Right lobe of liver (tissue), 6 donors: ENCODE data around the gene MFSD6. TPM values are rescaled to one million over a fixed set of nuclear protein-coding genes. Genes with fewer than 3 reads are reported as not detected.
"Not testable (repeated sequence)": the region's sequence is repeated elsewhere in the genome, so short reads cannot be mapped to it uniquely, and the experiment has no call there.

Experiments
- ATAC-seq, 4 donors: fragments of 200-7000 bp; cut with Tn5 transposase; one replicate each; pipeline ENCODE4 v1.9.1; 2020; ENCODE audit warnings: mild to moderate bottlenecking in 4 of 4, moderate library complexity in 4 of 4
- DNase-seq, 3 donors: peaks; one replicate each; pipeline ENCODE4 v3.0.0-alpha.2; 2020
- H3K27ac ChIP-seq, 3 donors: fragments of 200-600 bp; one replicate each; pipeline ENCODE4 v1.8.0; 2022
- H3K27me3 ChIP-seq, 2 donors: fragments of 200-600 bp; one replicate each; pipeline ENCODE4 v1.8.0; 2022
- H3K36me3 ChIP-seq, 4 donors: fragments of 200-600 bp; sonication (generic) in 1 of 4; one replicate each; pipeline versions ENCODE4 v1.5.1 to v1.8.0; 2017 to 2022; ENCODE audit warnings: control low read depth in 1 of 4
- H3K4me1 ChIP-seq, 4 donors: fragments of 200-600 bp; sonication (generic) in 1 of 4; one replicate each; pipeline versions ENCODE4 v1.5.1 to v1.8.0; 2017 to 2022; ENCODE audit warnings: control low read depth in 1 of 4
- H3K4me3 ChIP-seq, 3 donors: fragments of 200-600 bp; one replicate each; pipeline ENCODE4 v1.8.0; 2022
- H3K9me3 ChIP-seq, 4 donors: fragments of 200-600 bp; sonication (generic) in 1 of 4; one replicate each; pipeline versions ENCODE4 v1.5.1 to v1.8.0; 2017 to 2022; ENCODE audit warnings: control low read depth in 1 of 4
- CTCF ChIP-seq, 4 donors: fragments of 200-600 bp in 3 of 4; fragments of 450-650 bp in 1 of 4; IDR thresholded peaks; one replicate each; pipeline versions ENCODE4 v1.5.1 to v1.8.0; 2016 to 2022; ENCODE audit warnings: antibody characterized with exemption in 4 of 4, mild to moderate bottlenecking in 2 of 4
- POLR2A ChIP-seq: fragments of 450-650 bp; IDR thresholded peaks from one replicate; pipeline ENCODE4 v1.6.1; 2017; ENCODE audit warnings: antibody characterized with exemption, mild to moderate bottlenecking
- WGBS: methylation state at CpG from one replicate; pipeline ENCODE4 v1.1.6; 2018; ENCODE audit warnings: low coverage, low lambda C conversion rate; ENCODE audit not compliant: insufficient coverage; ENCODE audit errors: missing lambda C conversion rate; 5-methylcytosine and 5-hydroxymethylcytosine counted together
- intact Hi-C, 2 donors: fragments of 100-400 bp; cut with DNase I; formaldehyde crosslinking; loops; one replicate each; pipeline versions ENCODE4 v1.11.2 to v1.14.1; 2022
- total RNA-seq, 6 experiments: library from RNA; depleted of rRNA in 2 of 6; stranded (reverse); fragments of >200 nt in 2 of 6; fragmentation: NEBNext Ultra II Directional in 3 of 6; extraction: Animal tissue kit (Norgen Biotek cat#: 25700) in 3 of 6; gene quantifications; one replicate each; pipeline versions ENCODE4 v1.1.0 to v1.2.4, GENCODE V29; 2016 to 2023
- donor health status: DM: no; HTN: yes; CAD: no.
- donor health status: DM: no; HTN: no; CAD: no.
- donor health status: DM: no; HTN: no; CAD: no.
- donor health status: DM: no; HTN: yes; CAD: no.
- donor health status: DM: no; HTN: yes; CAD: no.

MFSD6 gene
- total RNA-seq, 6 experiments from 2014 or later = 1.5 to 14.8 (median 4.1) TPM

GRCh38 chr2:190425221-190425866, 17.2 kb downstream of the MFSD6 start:
- Histone ChIP-seq H3K4me1 (no peaks in the 10 kb centered on the region), H3K27ac (no peak overlapping the region), H3K27me3 (no peaks in the 10 kb centered on the region), H3K4me3 (no peak overlapping the region), H3K9me3 (no peaks in the 10 kb centered on the region), H3K36me3 (no peaks in the 10 kb centered on the region)
- intact Hi-C loops = no loop called here
- ATAC-seq (no peak), DNase-seq (no peak)
- no peak for TF ChIP-seq CTCF (IDR thresholded peaks at IDR 0.05)
- no peak for TF ChIP-seq POLR2A
- WGBS = 64% methylated on average over 1 of the region's 1 CpG

DNA sequence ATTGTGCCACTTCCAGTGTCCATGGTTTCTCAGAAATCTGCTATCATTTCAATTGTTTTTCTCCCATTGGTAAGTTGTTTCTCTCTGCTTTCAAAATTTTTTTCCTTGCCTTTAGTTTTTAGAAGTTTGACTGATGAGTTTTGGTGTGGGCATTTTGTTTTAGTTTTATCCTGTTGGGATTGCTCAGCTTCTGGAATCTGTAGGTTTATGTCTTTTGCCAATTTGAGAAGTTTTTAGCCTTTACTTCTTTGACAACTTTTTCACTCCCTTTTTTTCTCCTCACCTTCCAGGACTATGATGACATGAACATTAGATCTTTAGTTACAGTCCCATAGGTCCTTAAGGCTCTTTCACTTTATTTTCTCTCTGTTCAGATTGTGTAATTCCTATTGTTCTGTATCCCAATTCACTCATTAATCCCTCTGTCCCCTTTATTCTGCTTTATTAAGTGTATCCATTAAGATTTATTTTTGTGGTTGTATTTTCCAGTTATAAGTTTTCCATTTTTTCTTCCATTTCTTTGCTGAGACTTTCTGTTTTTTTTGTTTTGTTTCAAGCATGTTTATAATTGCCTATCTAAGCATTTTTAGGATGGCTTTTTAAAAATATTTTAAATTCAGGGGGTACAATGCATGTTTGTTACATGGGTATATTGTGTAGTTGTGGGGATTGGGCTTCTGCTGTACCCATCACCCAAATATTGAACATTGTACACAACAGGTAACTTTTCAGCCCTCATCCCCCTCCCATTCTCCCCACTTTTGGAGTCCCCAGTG, 17.9 kb downstream of the MFSD6 start:
- Histone ChIP-seq H3K36me3 (no peaks in the 10 kb centered on the region), H3K27ac (no peak overlapping the region), H3K27me3 (no peaks in the 10 kb centered on the region), H3K9me3 (no peaks in the 10 kb centered on the region), H3K4me1 (no peaks in the 10 kb centered on the region), H3K4me3 (no peak overlapping the region)
- no peak for TF ChIP-seq CTCF (IDR thresholded peaks at IDR 0.05)
- no peak for TF ChIP-seq POLR2A
- ATAC-seq (no peak), DNase-seq (no peak)
- intact Hi-C loops = no loop called here

GRCh38 chr2:190430866-190431265, 22.7 kb downstream of the MFSD6 start:
- H3K27ac ChIP-seq, H3K4me1 ChIP-seq, H3K9me3 ChIP-seq, H3K4me3 ChIP-seq, intact Hi-C loops, H3K36me3 ChIP-seq, ATAC-seq, H3K27me3 ChIP-seq, DNase-seq: not testable (repeated sequence)
- WGBS = no CpG with 5 or more reads among the region's 26 CpGs

DNA sequence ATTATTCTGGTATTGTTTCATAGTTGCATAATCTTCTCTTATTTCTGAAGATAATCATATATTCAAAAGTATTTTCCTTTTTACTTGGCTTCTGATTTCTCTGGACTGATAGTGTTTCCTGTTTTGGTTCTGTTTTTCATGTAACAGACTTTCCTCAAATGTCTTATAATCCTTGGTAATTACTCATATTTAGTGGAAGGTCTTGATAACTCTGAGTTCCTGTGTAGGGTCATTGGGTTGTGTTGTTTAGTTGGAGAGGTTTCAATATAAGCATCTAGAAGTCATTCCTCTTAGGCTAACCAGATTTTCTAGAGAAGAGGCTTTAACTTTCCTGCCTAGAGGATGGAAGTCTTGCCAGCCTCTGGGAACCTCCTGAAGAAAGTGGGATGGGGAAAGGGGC, 23.8 kb downstream of the MFSD6 start:
- Histone ChIP-seq H3K9me3 (no peaks in the 10 kb centered on the region), H3K27ac (no peak overlapping the region), H3K27me3 (no peaks in the 10 kb centered on the region), H3K4me3 (no peak overlapping the region), H3K36me3 (no peaks in the 10 kb centered on the region), H3K4me1 (no peaks in the 10 kb centered on the region)
- intact Hi-C loops = no loop called here
- TF ChIP-seq CTCF (IDR thresholded peaks at IDR 0.05) (no peak), POLR2A (no peak)
- no peak for DNase-seq
- peak; percentile 31 to 71 (median 48) for ATAC-seq

DNA sequence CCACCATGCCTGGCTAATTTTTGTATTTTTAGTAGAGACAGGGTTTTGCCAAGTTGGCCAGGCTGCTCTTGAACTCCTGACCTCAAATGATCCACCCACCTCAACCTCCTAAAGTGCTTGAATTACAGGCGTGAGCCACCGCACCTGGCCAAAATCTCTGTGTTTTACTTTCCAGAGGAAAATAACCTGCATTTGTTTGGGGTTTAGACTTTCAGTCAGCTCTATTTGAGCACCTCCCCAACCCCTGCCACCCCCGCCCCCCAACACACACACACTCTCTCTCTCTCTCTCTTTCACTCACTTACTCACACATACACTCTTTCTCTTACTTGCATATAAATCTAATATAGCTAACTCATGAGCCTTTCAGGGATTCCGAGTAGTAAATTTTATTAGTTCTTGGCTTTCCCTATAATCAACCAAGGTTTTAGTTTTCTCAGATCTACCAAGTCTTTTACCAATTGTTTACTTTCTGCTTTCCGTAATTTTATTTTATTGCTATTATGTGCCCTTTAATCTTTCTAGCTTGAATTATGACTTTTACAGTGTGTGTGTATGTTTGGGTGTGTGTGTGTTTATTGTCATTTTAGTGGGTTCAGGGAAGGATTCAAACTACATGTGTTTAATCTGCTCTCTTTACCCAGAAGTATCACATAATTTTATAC, 24.5 kb downstream of the MFSD6 start:
- Histone ChIP-seq H3K27me3 (no peaks in the 10 kb centered on the region), H3K4me1 (no peaks in the 10 kb centered on the region), H3K27ac (no peak overlapping the region), H3K4me3 (no peak overlapping the region), H3K9me3 (no peaks in the 10 kb centered on the region), H3K36me3 (no peaks in the 10 kb centered on the region)
- WGBS = 67% methylated on average over 5 of the region's 5 CpGs
- intact Hi-C loops = no loop called here
- TF ChIP-seq CTCF (IDR thresholded peaks at IDR 0.05) (no peak), POLR2A (no peak)
- no peak for ATAC-seq
- DNase-seq = no peak
